ENCODE measurements around the gene BORCS6. TPM values are rescaled to one million over a fixed set of nuclear protein-coding genes. Genes with fewer than 3 reads are reported as not detected.
"Not testable (repeated sequence)": the region's sequence is repeated elsewhere in the genome, so short reads cannot be mapped to it uniquely, and the experiment has no call there.

BORCS6 gene
- total and polyA plus RNA-seq, 3 experiments from 2014 or later, result 8.1 to 30.0 (median 8.8) TPM

DNA sequence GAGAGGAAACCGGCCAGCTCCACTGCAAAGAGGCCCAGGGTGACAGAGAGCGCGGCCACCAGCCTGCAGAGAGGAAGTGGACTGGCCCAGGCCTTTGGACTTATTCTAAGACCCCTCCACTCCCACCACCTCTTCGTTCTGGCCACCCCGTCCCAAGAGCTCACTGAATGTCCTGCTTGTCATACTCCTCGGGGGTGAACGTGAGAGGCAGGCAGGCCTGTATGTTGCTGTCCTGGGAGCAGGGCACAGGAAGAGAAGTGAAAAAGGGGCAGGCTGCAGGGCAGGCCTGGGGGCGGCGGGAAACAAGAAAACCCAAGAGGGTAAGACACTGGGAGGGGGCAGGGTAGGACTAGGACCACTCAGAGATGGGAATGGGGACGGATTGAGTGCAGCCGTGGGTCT, 14.2 kb downstream of the BORCS6 start:
- ChIA-PET POLR2A (interaction anchor here (0.6 to 1.7 kb wide), 4 partner anchors 12 to 25 kb away, joined by 3 to 8 read pairs (median 3); partner anchors contain the start of gene BORCS6), CTCF (interaction anchor here (0.7 to 1.7 kb wide), 4 partner anchors 10 to 17 kb away, joined by 3 to 8 read pairs (median 4); no protein-coding TSS in a partner anchor)
- DNase-seq, result no peak
- Histone ChIP-seq H3K27me3 (ENCODE audit: insufficient read depth, low read length, poor library complexity, severe bottlenecking) (no peaks in the 10 kb centered on the region), H3K9me3 (ENCODE audit: low read length) (no peaks in the 10 kb centered on the region), H3K4me3 (ENCODE audit: low read length) (peak overlapping the region; percentile 76), H3K27ac (ENCODE audit: low read depth, low read length) (peak overlapping the region; percentile 81), H3K36me3 (ENCODE audit: insufficient read depth, low read length) (no peaks in the 10 kb centered on the region), H3K4me1 (ENCODE audit: insufficient read depth, low read length) (peaks cover 44% of the 10 kb centered on the region)
- Mint-ChIP-seq H3K27ac (peak overlapping the region; percentile 92 to 100 (median 96)), H3K36me3 (peaks cover 0 to 7% (median 0%) of the 10 kb centered on the region in 3 donors), H3K4me1 (peaks cover 38 to 52% (median 51%) of the 10 kb centered on the region in 3 donors), H3K27me3 (peaks cover 0 to 3% of the 10 kb centered on the region in 2 donors), H3K9me3 (no peaks in the 10 kb centered on the region), H3K4me3 (peak overlapping the region; percentile 89 to 96 (median 93))

DNA sequence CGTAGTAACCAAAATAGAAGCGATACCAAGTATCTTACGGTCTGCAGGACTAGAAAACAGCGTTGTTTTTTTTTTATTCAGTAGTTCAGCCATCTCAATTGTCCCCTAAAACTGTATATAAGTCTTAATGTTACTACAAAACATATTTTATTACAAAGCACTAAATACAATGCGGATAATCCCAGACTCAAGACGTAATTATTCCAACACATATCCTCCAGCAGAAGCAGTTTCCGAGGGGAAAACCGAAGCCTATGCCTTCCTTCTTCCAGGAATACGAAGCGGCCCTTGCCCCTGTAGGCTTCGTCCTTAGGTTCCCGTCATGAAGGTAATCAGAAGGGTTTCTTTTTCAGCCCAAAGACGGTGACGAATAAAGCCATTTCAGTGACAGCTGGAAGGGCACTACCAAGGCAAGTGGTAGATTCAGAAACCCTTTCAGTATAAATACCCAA, 16.1 kb downstream of the BORCS6 start:
- ChIA-PET CTCF (interaction anchor here (1.0 to 3.7 kb wide), 11 partner anchors 10 to 64 kb away, joined by 3 to 19 read pairs (median 6); partner anchors contain the start of gene BORCS6), POLR2A (interaction anchor here (0.9 to 1.7 kb wide), 14 partner anchors 10 to 486 kb away, joined by 3 to 46 read pairs (median 9); partner anchors contain the start of genes AURKB, BORCS6, CTC1 and PER1)
- Histone ChIP-seq H3K9me3 (ENCODE audit: low read length) (no peaks in the 10 kb centered on the region), H3K4me3 (ENCODE audit: low read length) (peak overlapping the region; percentile 57), H3K27me3 (ENCODE audit: insufficient read depth, low read length, poor library complexity, severe bottlenecking) (no peaks in the 10 kb centered on the region), H3K27ac (ENCODE audit: low read depth, low read length) (peak overlapping the region; percentile 98), H3K36me3 (ENCODE audit: insufficient read depth, low read length) (no peaks in the 10 kb centered on the region), H3K4me1 (ENCODE audit: insufficient read depth, low read length) (peaks cover 44% of the 10 kb centered on the region)
- H3K4me3 Mint-ChIP-seq, result peak overlapping the region; percentile 86 to 95 (median 90)
- H3K36me3 Mint-ChIP-seq, result peaks cover 0 to 7% (median 0%) of the 10 kb centered on the region in 3 donors
- peaks cover 0 to 5% of the 10 kb centered on the region in 2 donors for H3K27me3 Mint-ChIP-seq
- no peaks in the 10 kb centered on the region for H3K9me3 Mint-ChIP-seq
- H3K27ac Mint-ChIP-seq, result peak overlapping the region; percentile 99 to 100 (median 100)
- peaks cover 37 to 52% (median 51%) of the 10 kb centered on the region in 3 donors for H3K4me1 Mint-ChIP-seq
- DNase-seq, result no peak

DNA sequence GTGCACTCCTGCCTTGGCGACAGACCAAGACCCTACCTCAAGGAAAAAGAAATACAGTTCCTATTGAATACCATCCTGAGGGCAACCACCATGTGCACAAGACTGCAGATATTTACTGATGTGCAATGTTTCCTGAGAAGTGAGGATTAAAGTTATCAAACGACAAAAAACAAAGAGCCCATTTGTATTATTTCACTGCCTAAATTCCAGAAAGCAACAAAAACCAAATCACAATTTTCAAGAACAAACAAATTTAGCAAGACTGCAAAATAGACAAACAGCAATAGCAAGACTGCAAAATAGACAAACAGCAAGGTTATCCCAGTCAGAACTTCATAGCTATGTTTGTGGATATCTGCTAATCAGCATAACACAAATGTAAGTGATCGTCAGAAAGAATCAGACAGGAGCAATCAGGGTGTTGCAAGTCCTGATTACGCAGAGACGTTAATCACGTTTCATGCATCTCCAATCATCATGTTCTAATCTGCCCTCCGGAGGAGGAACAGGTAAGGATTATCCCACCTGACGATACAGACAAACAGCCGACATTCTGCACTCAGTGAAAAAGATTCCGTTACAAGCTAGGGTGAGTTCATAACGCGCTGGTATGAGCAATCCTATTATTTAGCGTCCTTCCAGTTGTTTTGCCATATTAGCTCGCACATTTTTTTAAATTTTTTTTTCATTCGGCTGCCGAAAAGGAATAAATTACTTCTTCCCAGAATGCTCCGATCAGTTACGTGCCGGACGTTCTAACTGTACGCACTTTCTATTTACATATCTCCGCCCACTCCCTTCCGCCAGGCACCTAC, 16.7 kb downstream of the BORCS6 start:
- H3K4me1 Mint-ChIP-seq, result peaks cover 37 to 55% (median 51%) of the 10 kb centered on the region in 3 donors
- peaks cover 44% of the 10 kb centered on the region for H3K4me1 ChIP-seq (ENCODE audit: insufficient read depth, low read length)

DNA sequence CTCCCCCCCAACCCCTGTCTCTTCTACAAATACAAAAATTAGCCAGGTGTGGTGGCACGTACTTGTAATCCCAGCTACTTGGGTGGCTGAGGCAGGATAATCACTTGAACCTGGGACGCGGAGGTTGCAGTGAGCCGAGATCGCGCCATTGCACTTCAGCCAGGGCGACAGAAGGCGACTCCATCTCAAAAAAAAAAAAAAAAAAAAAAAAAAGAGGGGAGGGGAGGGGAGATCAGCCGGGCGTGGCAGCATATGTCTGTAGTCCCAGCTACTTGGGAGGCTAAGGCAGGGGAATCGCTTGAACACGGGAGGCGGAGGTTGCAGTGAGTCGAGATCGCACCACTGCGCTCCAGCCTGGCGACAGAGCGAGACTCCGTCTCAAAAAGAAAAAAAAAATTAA, 19.8 kb downstream of the BORCS6 start:
- not testable (repeated sequence) for H3K27ac Mint-ChIP-seq; H3K4me3 Mint-ChIP-seq; H3K9me3 Mint-ChIP-seq; H3K9me3 ChIP-seq (ENCODE audit: low read length); H3K27me3 Mint-ChIP-seq; H3K36me3 ChIP-seq (ENCODE audit: insufficient read depth, low read length); H3K36me3 Mint-ChIP-seq; H3K27me3 ChIP-seq (ENCODE audit: insufficient read depth, low read length, poor library complexity, severe bottlenecking); H3K4me3 ChIP-seq (ENCODE audit: low read length); H3K27ac ChIP-seq (ENCODE audit: low read depth, low read length); DNase-seq
- POLR2A ChIA-PET, result interaction anchor here (0.6 to 1.5 kb wide), 2 partner anchors 31 to 77 kb away, joined by 3 to 5 read pairs; no protein-coding TSS in a partner anchor
- CTCF ChIA-PET, result interaction anchor here (1.0 to 1.3 kb wide), 3 partner anchors 10 to 32 kb away, joined by 3 read pairs; no protein-coding TSS in a partner anchor
- H3K4me1 Mint-ChIP-seq, result peaks cover 26 to 39% (median 31%) of the 10 kb centered on the region in 3 donors
- H3K4me1 ChIP-seq (ENCODE audit: insufficient read depth, low read length), result peaks cover 27% of the 10 kb centered on the region

More for the DNA sequence above, 16.7 kb downstream of the BORCS6 start:
- Mint-ChIP-seq H3K27me3 (peaks cover 0 to 5% of the 10 kb centered on the region in 2 donors), H3K9me3 (no peaks in the 10 kb centered on the region), H3K36me3 (peaks cover 0 to 7% (median 0%) of the 10 kb centered on the region in 3 donors), H3K27ac (peak overlapping the region; percentile 99 to 100 (median 100)), H3K4me3 (peak overlapping the region; percentile 86 to 95 (median 90))
- no peaks in the 10 kb centered on the region for H3K9me3 ChIP-seq (ENCODE audit: low read length)
- H3K4me3 ChIP-seq (ENCODE audit: low read length), result peak overlapping the region; percentile 57
- no peaks in the 10 kb centered on the region for H3K36me3 ChIP-seq (ENCODE audit: insufficient read depth, low read length)
- H3K27me3 ChIP-seq (ENCODE audit: insufficient read depth, low read length, poor library complexity, severe bottlenecking), result no peaks in the 10 kb centered on the region
- peak overlapping the region; percentile 98 for H3K27ac ChIP-seq (ENCODE audit: low read depth, low read length)
- ChIA-PET POLR2A (interaction anchor here (0.5 to 1.7 kb wide), 18 partner anchors 10 to 486 kb away, joined by 3 to 46 read pairs (median 7); partner anchors contain the start of genes AURKB, BORCS6, CTC1 and PER1), CTCF (interaction anchor here (1.0 to 3.7 kb wide), 11 partner anchors 9 to 63 kb away, joined by 3 to 19 read pairs (median 6); partner anchors contain the start of gene BORCS6)
- DNase-seq, result peak; percentile 60 to 92 (median 89)

DNA sequence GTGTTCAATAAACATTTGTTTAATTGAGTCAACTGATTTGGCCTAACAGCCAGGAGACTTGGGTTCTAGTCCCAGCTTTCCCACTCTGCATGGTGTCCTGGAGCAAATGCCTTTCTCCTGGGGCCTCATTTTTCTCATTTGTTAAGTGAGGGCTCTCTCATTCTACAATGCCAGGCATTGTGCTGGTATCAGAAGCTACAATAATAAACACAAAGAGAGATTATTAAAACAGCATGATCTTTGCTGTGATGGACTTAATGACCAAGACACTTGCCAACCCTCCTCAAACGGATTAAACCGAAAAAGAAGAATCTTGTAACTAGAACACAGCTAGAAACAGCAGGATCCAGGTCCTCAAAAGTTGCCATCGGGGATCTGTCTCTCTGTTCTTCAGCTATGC, 22.5 kb downstream of the BORCS6 start:
- no peak overlapping the region for H3K27ac ChIP-seq (ENCODE audit: low read depth, low read length)
- H3K4me3 ChIP-seq (ENCODE audit: low read length), result no peak overlapping the region
- no peaks in the 10 kb centered on the region for H3K27me3 ChIP-seq (ENCODE audit: insufficient read depth, low read length, poor library complexity, severe bottlenecking)
- DNase-seq, result no peak
- H3K9me3 ChIP-seq (ENCODE audit: low read length), result no peaks in the 10 kb centered on the region
- no peaks in the 10 kb centered on the region for H3K36me3 Mint-ChIP-seq
- H3K4me1 Mint-ChIP-seq, result peaks cover 27 to 35% (median 28%) of the 10 kb centered on the region in 3 donors
- ChIA-PET CTCF (interaction anchor here (0.7 to 1.8 kb wide), 5 partner anchors 9 to 74 kb away, joined by 3 to 8 read pairs (median 3); no protein-coding TSS in a partner anchor), POLR2A (interaction anchor here (1.1 kb wide), 1 partner anchor 11 kb away, joined by 4 read pairs; no protein-coding TSS in a partner anchor)
- no peak overlapping the region for H3K4me3 Mint-ChIP-seq
- H3K4me1 ChIP-seq (ENCODE audit: insufficient read depth, low read length), result peaks cover 26% of the 10 kb centered on the region
- peaks cover 0 to 4% of the 10 kb centered on the region in 2 donors for H3K27me3 Mint-ChIP-seq
- H3K9me3 Mint-ChIP-seq, result no peaks in the 10 kb centered on the region
- no peak overlapping the region for H3K27ac Mint-ChIP-seq
- no peaks in the 10 kb centered on the region for H3K36me3 ChIP-seq (ENCODE audit: insufficient read depth, low read length)

DNA sequence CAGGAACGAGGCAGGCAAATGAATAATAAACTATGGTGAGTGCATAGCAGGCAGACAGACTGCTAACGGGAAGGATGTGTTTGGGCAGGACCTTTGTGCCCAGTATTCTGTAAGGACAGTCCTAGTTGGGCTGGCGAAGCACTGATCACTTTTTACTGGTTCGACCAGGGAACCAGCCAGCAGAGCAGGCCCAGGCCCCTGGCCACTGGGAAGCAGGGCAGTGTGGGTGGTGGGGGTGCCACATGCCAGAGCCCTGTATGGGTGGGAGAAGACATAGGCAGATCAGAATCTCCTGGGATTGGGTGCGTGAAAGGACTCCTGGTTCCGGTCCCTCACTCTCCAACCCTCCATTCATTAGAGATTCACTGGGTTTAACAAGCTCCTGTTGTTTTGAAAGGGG, 23.2 kb downstream of the BORCS6 start:
- Mint-ChIP-seq H3K36me3 (peaks cover 0 to 6% (median 0%) of the 10 kb centered on the region in 3 donors), H3K4me3 (no peak overlapping the region), H3K9me3 (no peaks in the 10 kb centered on the region), H3K27me3 (peaks cover 0 to 4% of the 10 kb centered on the region in 2 donors), H3K4me1 (peaks cover 26 to 34% (median 27%) of the 10 kb centered on the region in 3 donors), H3K27ac (peak overlapping the region in 1 of 8 donors; percentile 61)
- Histone ChIP-seq H3K27me3 (ENCODE audit: insufficient read depth, low read length, poor library complexity, severe bottlenecking) (no peaks in the 10 kb centered on the region), H3K4me1 (ENCODE audit: insufficient read depth, low read length) (peaks cover 25% of the 10 kb centered on the region), H3K36me3 (ENCODE audit: insufficient read depth, low read length) (peaks cover 7% of the 10 kb centered on the region), H3K4me3 (ENCODE audit: low read length) (no peak overlapping the region), H3K27ac (ENCODE audit: low read depth, low read length) (no peak overlapping the region), H3K9me3 (ENCODE audit: low read length) (no peaks in the 10 kb centered on the region)
- no peak for DNase-seq
- ChIA-PET CTCF (interaction anchor here (1.2 to 1.8 kb wide), 2 partner anchors 8 to 10 kb away, joined by 3 to 8 read pairs; no protein-coding TSS in a partner anchor), POLR2A (interaction anchor here (1.1 kb wide), 1 partner anchor 10 kb away, joined by 4 read pairs; no protein-coding TSS in a partner anchor)

DNA sequence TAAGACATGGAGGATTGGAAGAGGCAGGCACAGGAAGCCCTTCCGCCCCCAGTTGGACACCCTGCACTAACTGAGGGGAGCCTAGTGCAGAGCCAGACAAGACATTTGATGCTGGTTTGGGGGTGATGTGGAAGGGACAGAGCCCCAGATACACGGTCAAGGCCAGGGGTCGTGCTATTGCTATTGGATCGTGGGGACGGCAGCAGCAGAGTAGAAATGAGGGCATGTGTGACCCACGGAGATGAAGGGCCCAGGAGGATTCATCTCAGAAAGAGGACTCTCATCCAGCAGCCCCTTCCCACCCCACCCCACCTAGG, 25.2 kb downstream of the BORCS6 start:
- Histone ChIP-seq H3K4me3 (ENCODE audit: low read length) (peak overlapping the region; percentile 49), H3K9me3 (ENCODE audit: low read length) (no peaks in the 10 kb centered on the region), H3K27ac (ENCODE audit: low read depth, low read length) (peak overlapping the region; percentile 80), H3K36me3 (ENCODE audit: insufficient read depth, low read length) (peaks cover 21% of the 10 kb centered on the region), H3K4me1 (ENCODE audit: insufficient read depth, low read length) (peaks cover 43% of the 10 kb centered on the region), H3K27me3 (ENCODE audit: insufficient read depth, low read length, poor library complexity, severe bottlenecking) (no peaks in the 10 kb centered on the region)
- ChIA-PET CTCF (interaction anchor here (1.1 to 1.5 kb wide), 2 partner anchors 9 to 26 kb away, joined by 4 to 10 read pairs; no protein-coding TSS in a partner anchor), POLR2A (interaction anchor here (1.1 to 3.2 kb wide), 8 partner anchors 9 to 83 kb away, joined by 3 to 46 read pairs (median 6); partner anchors contain the start of genes CTC1 and PER1)
- peaks cover 45 to 54% (median 46%) of the 10 kb centered on the region in 3 donors for H3K4me1 Mint-ChIP-seq
- peaks cover 0 to 4% of the 10 kb centered on the region in 2 donors for H3K27me3 Mint-ChIP-seq
- peaks cover 0 to 25% (median 8%) of the 10 kb centered on the region in 3 donors for H3K36me3 Mint-ChIP-seq
- peak overlapping the region; percentile 84 to 95 (median 88) for H3K4me3 Mint-ChIP-seq
- no peaks in the 10 kb centered on the region for H3K9me3 Mint-ChIP-seq
- DNase-seq, result peak in 1 of 5 donors; percentile 46
- peak overlapping the region; percentile 94 to 100 (median 98) for H3K27ac Mint-ChIP-seq

Measured in CD8-positive, alpha-beta memory T cell (primary cell).